Spleen (tissue), 11 donors: ENCODE data around the gene HHAT. TPM values are rescaled to one million over a fixed set of nuclear protein-coding genes. Genes with fewer than 3 reads are reported as not detected.

Experiments
- DNase-seq: peaks from one replicate; pipeline ENCODE4 v3.0.0-alpha.2; 2020
- H3K27ac ChIP-seq, 8 donors: fragments of 200-600 bp; sonication (generic) in 7 of 8; 1 replicate in 4 of 8; 2 replicates in 4 of 8; pipeline versions ENCODE4 v1.5.0 to v1.8.0; 2016 to 2021; ENCODE audit warnings: inconsistent platforms in 4 of 8, mild to moderate bottlenecking in 4 of 8, moderate library complexity in 1 of 8
- H3K27me3 ChIP-seq, 7 donors: fragments of 200-600 bp; sonication (generic) in 6 of 7; replicated peaks in 1 of 7; 1 replicate in 4 of 7; 2 replicates in 3 of 7; pipeline versions ENCODE4 v1.5.0 to v1.8.0; 2016 to 2021; ENCODE audit warnings: inconsistent platforms in 3 of 7, mild to moderate bottlenecking in 1 of 7
- H3K36me3 ChIP-seq, 6 donors: fragments of 200-600 bp; sonication (generic) in 5 of 6; 1 replicate in 4 of 6; 2 replicates in 2 of 6; pipeline versions ENCODE4 v1.5.0 to v1.8.0; 2016 to 2021; ENCODE audit warnings: inconsistent platforms in 2 of 6
- H3K4me1 ChIP-seq, 6 donors: fragments of 200-600 bp; sonication (generic) in 5 of 6; 1 replicate in 3 of 6; 2 replicates in 3 of 6; pipeline versions ENCODE4 v1.5.0 to v1.8.0; 2016 to 2021; ENCODE audit warnings: inconsistent platforms in 3 of 6
- H3K4me3 ChIP-seq, 8 donors: fragments of 200-600 bp; sonication (generic) in 7 of 8; 1 replicate in 4 of 8; 2 replicates in 4 of 8; pipeline versions ENCODE4 v1.5.0 to v1.8.0; 2016 to 2021; ENCODE audit warnings: inconsistent platforms in 4 of 8, mild to moderate bottlenecking in 4 of 8, moderate library complexity in 2 of 8
- H3K9me3 ChIP-seq, 8 donors: fragments of 200-600 bp; sonication (generic) in 7 of 8; 1 replicate in 4 of 8; 2 replicates in 4 of 8; pipeline versions ENCODE4 v1.5.0 to v1.8.0; 2016 to 2021; ENCODE audit warnings: inconsistent platforms in 4 of 8
- CTCF ChIP-seq, 11 experiments: fragments of 200-600 bp in 7 of 11; fragments of 450-650 bp in 4 of 11; sonication (generic) in 4 of 11; IDR thresholded peaks in 8 of 11; conservative IDR thresholded peaks in 3 of 11; 1 replicate in 7 of 11; 2 replicates in 4 of 11; pipeline versions ENCODE4 v1.4.0 to v1.8.0; 2016 to 2021; ENCODE audit warnings: antibody characterized with exemption in 11 of 11, inconsistent platforms in 4 of 11, mild to moderate bottlenecking in 1 of 11
- POLR2A ChIP-seq, 3 donors: fragments of 450-650 bp; IDR thresholded peaks; one replicate each; pipeline ENCODE4 v1.5.1; 2017; ENCODE audit warnings: antibody characterized with exemption in 3 of 3, mild to moderate bottlenecking in 1 of 3
- POLR2AphosphoS5 ChIP-seq, 3 donors: sonication (generic); formaldehyde crosslinking; IDR thresholded peaks; one replicate each; pipeline ENCODE4 v1.5.1; 2017; ENCODE audit warnings: antibody characterized with exemption in 3 of 3
- WGBS, 5 donors: extraction: QIAGEN DNeasy Blood & Tissue Kit in 3 of 5; methylation state at CpG; one replicate each; pipeline versions ENCODE4 v1.1.5 to v1.1.7; 2013 to 2018; 5-methylcytosine and 5-hydroxymethylcytosine counted together
- intact Hi-C: fragments of 100-400 bp; cut with DNase I; formaldehyde crosslinking; loops from one replicate; pipeline ENCODE4 v1.15.0; 2023; ENCODE audit warnings: low total_unique reads
- polyA plus RNA-seq, 3 donors: library from polyadenylated mRNA; stranded (reverse); fragments of 200-250 nt; gene quantifications; one replicate each; pipeline ENCODE4 v1.2.1, GENCODE V29; 2013
- total RNA-seq, 7 donors: library from RNA; depleted of rRNA in 3 of 7; stranded (reverse); fragments of >200 nt in 3 of 7; fragmentation: NEBNext Ultra II Directional in 4 of 7; extraction: Animal tissue kit (Norgen Biotek cat#: 25700) in 4 of 7; gene quantifications; one replicate each; pipeline versions ENCODE4 v1.1.0 to v1.2.1, GENCODE V29; 2016 to 2021
- donor health status: healthy with polysubstance abuse.
- donor health status: DM: no; HTN: no; CAD: no; lungs with moderate emphysema.
- donor health status: DM: no; HTN: no; CAD: no.
- donor health status: Bipolar disorder and iron deficiency.
- donor health status: healthy.
- donor health status: DM: no; HTN: no; CAD: no.
- donor health status: DM: yes; HTN: yes; CAD: no.

The HHAT gene
- total and polyA plus RNA-seq, 10 donors = 1.3 to 8.8 (median 4.7) TPM

- no peaks in the 10 kb centered on the region for H3K27me3 ChIP-seq
- no peak for DNase-seq
- no peak overlapping the region for H3K4me3 ChIP-seq
- no peaks in the 10 kb centered on the region for H3K9me3 ChIP-seq
- 60 to 100% (median 87%) methylated on average over 1 of the region's 1 CpG for WGBS, 5 donors
- no peak overlapping the region for H3K27ac ChIP-seq
- intact Hi-C loops = no loop called here
- H3K4me1 ChIP-seq = no peaks in the 10 kb centered on the region
- H3K36me3 ChIP-seq = no peaks in the 10 kb centered on the region
- no peak for TF ChIP-seq CTCF (IDR thresholded peaks at IDR 0.05 in 8 of 11, conservative IDR thresholded peaks at IDR 0.05 in 3 of 11)
- TF ChIP-seq POLR2A (IDR thresholded peaks at IDR 0.05) = no peak
- no peak for TF ChIP-seq POLR2AphosphoS5 (IDR thresholded peaks at IDR 0.05)
Measured at GRCh38 chr1:210688512-210689234, 360.0 kb downstream of the HHAT start.

- no peak for DNase-seq
- H3K27me3 ChIP-seq = no peaks in the 10 kb centered on the region
- 86 to 96% (median 90%) methylated on average over 3 of the region's 3 CpGs for WGBS, 5 donors
Measured at GRCh38 chr1:210689826-210690225, 361.1 kb downstream of the HHAT start.

GRCh38 chr1:210690236-210690635, 361.5 kb downstream of the HHAT start:
- H3K36me3 ChIP-seq = no peaks in the 10 kb centered on the region
- no peaks in the 10 kb centered on the region for H3K4me1 ChIP-seq
- TF ChIP-seq CTCF (IDR thresholded peaks at IDR 0.05 in 8 of 11, conservative IDR thresholded peaks at IDR 0.05 in 3 of 11) = no peak
- no peak for TF ChIP-seq POLR2A (IDR thresholded peaks at IDR 0.05)
- no peak for TF ChIP-seq POLR2AphosphoS5 (IDR thresholded peaks at IDR 0.05)
- H3K9me3 ChIP-seq = no peaks in the 10 kb centered on the region
- no peak for DNase-seq
- no peaks in the 10 kb centered on the region for H3K27me3 ChIP-seq
- 81 to 94% (median 87%) methylated on average over 5 of the region's 5 CpGs for WGBS, 5 donors
- intact Hi-C loops = no loop called here
- no peak overlapping the region for H3K27ac ChIP-seq
- no peak overlapping the region for H3K4me3 ChIP-seq

More at GRCh38 chr1:210689826-210690225, 361.1 kb downstream of the HHAT start:
- Histone ChIP-seq H3K4me1 (no peaks in the 10 kb centered on the region), H3K4me3 (no peak overlapping the region), H3K27ac (no peak overlapping the region), H3K36me3 (no peaks in the 10 kb centered on the region), H3K9me3 (no peaks in the 10 kb centered on the region)
- intact Hi-C loops = no loop called here
- TF ChIP-seq CTCF (IDR thresholded peaks at IDR 0.05 in 8 of 11, conservative IDR thresholded peaks at IDR 0.05 in 3 of 11) (no peak), POLR2AphosphoS5 (IDR thresholded peaks at IDR 0.05) (no peak), POLR2A (IDR thresholded peaks at IDR 0.05) (no peak)

- no peak overlapping the region for H3K4me3 ChIP-seq
- intact Hi-C loops = no loop called here
- TF ChIP-seq POLR2AphosphoS5 (IDR thresholded peaks at IDR 0.05) (no peak), CTCF (IDR thresholded peaks at IDR 0.05 in 8 of 11, conservative IDR thresholded peaks at IDR 0.05 in 3 of 11) (no peak), POLR2A (IDR thresholded peaks at IDR 0.05) (no peak)
- no peaks in the 10 kb centered on the region for H3K36me3 ChIP-seq
- DNase-seq = no peak
- no peak overlapping the region for H3K27ac ChIP-seq
- no peaks in the 10 kb centered on the region for H3K27me3 ChIP-seq
- no peaks in the 10 kb centered on the region for H3K4me1 ChIP-seq
- WGBS, 5 donors = 90 to 94% (median 91%) methylated on average over 6 of the region's 6 CpGs
- H3K9me3 ChIP-seq = no peaks in the 10 kb centered on the region
Measured at GRCh38 chr1:210691039-210691610, 362.4 kb downstream of the HHAT start.
